ENCODE measurements around the gene PCTP.

The PCTP gene

GRCh38 chr17:55794725-55795482 lies 44.1 kb downstream of the PCTP start:
- DNase-seq (ENCODE audit: low read depth in 2 of 2): no peak

- DNase-seq (ENCODE audit: low read depth in 2 of 2): no peak
Observed at GRCh38 chr17:55806745-55807495, 56.1 kb downstream of the PCTP start.

- DNase-seq (ENCODE audit: low read depth in 2 of 2): no peak
Observed at GRCh38 chr17:55811536-55811935, 60.7 kb downstream of the PCTP start.

DNA sequence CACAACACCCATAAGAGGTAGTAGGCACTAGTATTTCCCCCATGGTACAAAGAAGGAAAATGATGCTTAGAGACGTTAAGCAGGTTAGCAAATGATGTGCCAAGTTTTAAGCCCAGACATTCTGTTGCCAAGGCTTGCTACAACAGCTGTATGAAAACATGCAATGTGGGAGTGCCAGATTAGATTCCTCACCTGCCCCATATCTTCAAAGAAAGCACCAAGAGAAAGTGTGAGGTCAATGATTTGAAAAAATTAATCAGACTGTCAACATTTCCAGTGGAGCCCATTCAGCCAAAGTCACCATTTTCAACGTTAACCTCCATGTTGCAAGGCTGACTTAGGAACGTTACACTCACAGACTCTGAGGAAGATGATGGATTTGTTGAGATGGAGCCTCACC lies 61.5 kb downstream of the PCTP start:
- DNase-seq (ENCODE audit: low read depth in 2 of 2): no peak

GRCh38 chr17:55813944-55814343 lies 63.1 kb downstream of the PCTP start:
- DNase-seq (ENCODE audit: low read depth in 2 of 2): no peak

- DNase-seq (ENCODE audit: low read depth in 2 of 2): no peak
Observed at GRCh38 chr17:55814377-55814776, 63.5 kb downstream of the PCTP start.

- no peak for DNase-seq (ENCODE audit: low read depth in 2 of 2)
Observed at GRCh38 chr17:55816532-55817396, 65.9 kb downstream of the PCTP start.

DNA sequence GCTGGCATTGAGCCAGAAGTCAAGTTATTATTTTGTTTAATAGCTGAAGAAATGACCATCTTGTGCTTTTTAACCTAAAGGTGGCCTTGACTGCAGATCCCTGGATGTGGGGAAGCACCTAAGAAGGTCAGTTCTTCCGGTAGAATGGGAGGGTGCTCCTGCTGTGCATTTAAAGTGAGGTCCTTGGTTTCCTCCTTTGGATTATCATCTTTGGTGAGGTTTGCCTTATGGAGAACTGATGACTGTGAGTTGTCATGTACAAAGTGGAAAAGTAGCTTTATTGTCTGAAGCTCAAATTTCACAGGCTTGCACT lies 66.5 kb downstream of the PCTP start:
- no peak for DNase-seq (ENCODE audit: low read depth in 2 of 2)

GRCh38 chr17:55818026-55818425 lies 67.2 kb downstream of the PCTP start:
- no peak for DNase-seq (ENCODE audit: low read depth in 2 of 2)

DNA sequence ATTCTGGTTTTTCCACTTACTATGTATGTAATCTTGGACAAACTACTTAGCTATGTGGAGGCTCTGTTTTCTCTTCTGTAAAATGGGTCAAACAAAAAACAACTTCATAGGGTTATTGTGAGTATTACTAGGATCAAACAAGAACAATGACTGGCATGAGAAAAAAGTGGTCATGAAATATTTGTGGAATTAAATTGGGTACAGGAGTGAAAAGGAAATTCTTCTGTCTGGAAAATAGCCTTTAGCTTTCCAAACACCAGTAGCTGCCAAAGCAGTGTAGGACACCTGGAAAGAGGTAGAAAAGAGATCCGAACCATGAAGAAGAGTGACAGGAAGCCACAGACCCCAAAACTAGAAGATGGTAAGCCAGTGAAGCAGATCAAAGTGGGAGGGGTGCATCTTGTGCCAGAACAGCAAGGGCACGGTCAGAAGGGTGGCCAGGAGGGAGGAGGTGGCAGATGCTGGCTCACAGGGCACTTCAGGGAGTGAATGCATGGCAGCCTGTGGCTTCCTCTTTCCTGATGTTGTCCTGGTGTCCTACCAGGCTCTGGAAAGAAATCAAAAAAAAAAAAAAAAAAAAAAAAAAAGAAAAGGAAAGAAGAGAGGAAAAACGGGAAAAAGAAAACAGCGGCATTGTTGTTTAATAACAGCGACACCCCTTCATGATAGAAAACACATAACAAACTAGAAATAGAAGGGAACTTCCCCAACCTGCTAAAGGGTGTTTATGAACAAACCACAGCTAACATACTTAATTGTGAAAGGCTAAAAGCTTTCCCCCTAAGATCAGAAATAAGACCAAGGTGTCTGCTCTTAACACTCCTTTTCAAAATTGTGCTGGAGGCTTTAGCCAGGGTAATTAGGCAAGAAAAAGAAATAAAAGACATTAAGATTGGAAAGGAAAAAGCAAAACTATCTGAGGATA lies 67.9 kb downstream of the PCTP start:
- DNase-seq (ENCODE audit: low read depth in 2 of 2): no peak

- no peak for DNase-seq (ENCODE audit: low read depth in 2 of 2)
Observed at GRCh38 chr17:55820675-55821074, 69.8 kb downstream of the PCTP start.

DNA sequence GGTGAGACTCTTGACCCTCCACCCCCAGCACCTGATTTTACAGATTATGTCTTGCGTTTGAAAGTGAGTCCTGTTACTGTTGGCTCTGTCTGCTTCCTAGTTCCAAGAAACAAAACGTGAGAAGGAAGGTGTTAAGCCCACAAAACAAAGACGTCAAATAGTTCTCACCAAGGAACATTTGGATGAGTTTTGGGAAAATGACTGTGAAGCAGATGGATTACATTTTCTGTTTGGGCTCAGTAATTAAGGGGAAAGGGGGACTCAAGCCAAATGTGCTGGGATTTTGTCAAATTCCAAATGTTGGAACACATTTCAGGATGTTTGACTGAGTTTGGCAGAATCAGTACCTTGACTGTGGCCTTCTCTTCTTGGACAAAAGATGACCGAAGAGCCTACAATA lies 71.2 kb downstream of the PCTP start:
- DNase-seq (ENCODE audit: low read depth in 2 of 2): no peak

GRCh38 chr17:55825213-55825612 lies 74.4 kb downstream of the PCTP start:
- no peak for DNase-seq (ENCODE audit: low read depth in 2 of 2)

Measured in stimulated activated CD8-positive, alpha-beta memory T cell treated with anti-CD3 and anti-CD28 coated beads, Interleukin-15, amount 100 ng/mL, for 48 hours (primary cell).